Measurements from ENCODE around the gene PLCB4. TPM values are rescaled to one million over a fixed set of nuclear protein-coding genes. Genes with fewer than 3 reads are reported as not detected.

Gene PLCB4
- total RNA-seq, 1 experiment from 2014 or later, result 10.1 TPM

DNA sequence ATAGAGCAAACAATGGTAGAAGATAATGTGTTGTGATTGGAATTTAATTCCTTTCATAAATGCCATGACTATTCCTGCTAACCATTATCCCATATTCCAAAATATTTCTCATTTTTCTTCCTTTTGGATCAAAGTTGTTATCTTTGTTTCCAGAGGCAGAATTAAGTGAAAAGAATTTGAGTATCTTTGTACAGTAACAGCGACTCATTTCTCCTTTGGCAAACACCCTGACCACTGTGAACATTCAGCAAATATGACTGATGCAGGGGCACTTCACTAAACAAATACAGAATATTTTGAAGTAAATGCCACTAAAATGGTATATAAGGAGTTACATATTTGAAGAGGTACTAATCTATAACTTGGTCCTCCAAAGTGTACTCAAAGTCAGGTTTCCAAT lies 340.5 kb downstream of the PLCB4 start:
- Histone ChIP-seq H2BK15ac (ENCODE audit: low read depth, low read length) (no peak overlapping the region), H3K9ac (ENCODE audit: extremely low read depth, insufficient read length, low read length) (no peak overlapping the region), H3K23ac (ENCODE audit: insufficient read length, low read depth, low read length) (no peak overlapping the region), H2BK5ac (ENCODE audit: insufficient read length, low read length) (no peak overlapping the region), H4K91ac (ENCODE audit: insufficient read length, low read depth, low read length) (no peak overlapping the region), H3K4me1 (ENCODE audit: insufficient read depth, low read length) (no peaks in the 10 kb centered on the region), H2AFZ (ENCODE audit: low read length) (no peak overlapping the region), H2BK20ac (ENCODE audit: low read depth, low read length, poor library complexity, severe bottlenecking) (no peak overlapping the region), H3K79me2 (ENCODE audit: insufficient read depth, low read length) (no peaks in the 10 kb centered on the region), H3K14ac (ENCODE audit: insufficient read depth, low read length) (no peak overlapping the region), H2BK120ac (ENCODE audit: low read depth, low read length, poor library complexity, severe bottlenecking) (no peak overlapping the region), H3K18ac (ENCODE audit: insufficient read length, low read depth, low read length) (no peak overlapping the region), H2BK12ac (ENCODE audit: insufficient read length, low read depth, low read length) (no peak overlapping the region), H3K79me1 (ENCODE audit: insufficient read depth, low read depth, low read length, poor library complexity, severe bottlenecking) (no peaks in the 10 kb centered on the region), H3T11ph (ENCODE audit: low read length) (no peak overlapping the region), H4K8ac (replicated peaks; ENCODE audit: insufficient read length, low read depth, low read length) (no peak overlapping the region), H4K5ac (ENCODE audit: insufficient read length, low read depth, low read length) (no peak overlapping the region), H3K56ac (ENCODE audit: insufficient read length, low read depth, low read length) (no peak overlapping the region), H4K20me1 (ENCODE audit: control insufficient read depth, insufficient read depth, insufficient read length) (no peaks in the 10 kb centered on the region), H3K27ac (ENCODE audit: insufficient read length, low read depth, low read length) (no peak overlapping the region), H3K23me2 (ENCODE audit: insufficient read length, low read depth, low read length, poor library complexity, severe bottlenecking) (no peaks in the 10 kb centered on the region), H2AK5ac (ENCODE audit: insufficient read length, low read length) (no peak overlapping the region), H3K4ac (ENCODE audit: low read depth, low read length) (no peak overlapping the region), H3K9me3 (ENCODE audit: control insufficient read depth, low read depth, low read length) (no peaks in the 10 kb centered on the region), H3K4me2 (ENCODE audit: insufficient read depth, insufficient read length, low read length) (no peak overlapping the region), H3K27me3 (ENCODE audit: insufficient read depth, low read length) (no peaks in the 10 kb centered on the region)
- DNase-seq, result no peak
- H3K27ac Mint-ChIP-seq, result no peak overlapping the region
- WGBS (ENCODE audit: extremely low coverage, insufficient read length, low lambda C conversion rate), result no CpG with 5 or more reads among the region's 1 CpG
- H3K4me1 Mint-ChIP-seq, result no peaks in the 10 kb centered on the region
- H3K4me3 Mint-ChIP-seq, result no peak overlapping the region
- H3K27me3 Mint-ChIP-seq (ENCODE audit: low read depth), result no peaks in the 10 kb centered on the region
- TF ChIP-seq, protein P1, sequence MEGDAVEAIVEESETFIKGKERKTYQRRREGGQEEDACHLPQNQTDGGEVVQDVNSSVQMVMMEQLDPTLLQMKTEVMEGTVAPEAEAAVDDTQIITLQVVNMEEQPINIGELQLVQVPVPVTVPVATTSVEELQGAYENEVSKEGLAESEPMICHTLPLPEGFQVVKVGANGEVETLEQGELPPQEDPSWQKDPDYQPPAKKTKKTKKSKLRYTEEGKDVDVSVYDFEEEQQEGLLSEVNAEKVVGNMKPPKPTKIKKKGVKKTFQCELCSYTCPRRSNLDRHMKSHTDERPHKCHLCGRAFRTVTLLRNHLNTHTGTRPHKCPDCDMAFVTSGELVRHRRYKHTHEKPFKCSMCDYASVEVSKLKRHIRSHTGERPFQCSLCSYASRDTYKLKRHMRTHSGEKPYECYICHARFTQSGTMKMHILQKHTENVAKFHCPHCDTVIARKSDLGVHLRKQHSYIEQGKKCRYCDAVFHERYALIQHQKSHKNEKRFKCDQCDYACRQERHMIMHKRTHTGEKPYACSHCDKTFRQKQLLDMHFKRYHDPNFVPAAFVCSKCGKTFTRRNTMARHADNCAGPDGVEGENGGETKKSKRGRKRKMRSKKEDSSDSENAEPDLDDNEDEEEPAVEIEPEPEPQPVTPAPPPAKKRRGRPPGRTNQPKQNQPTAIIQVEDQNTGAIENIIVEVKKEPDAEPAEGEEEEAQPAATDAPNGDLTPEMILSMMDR (conservative IDR thresholded peaks at IDR 0.05), result no peak
- H3K9me3 Mint-ChIP-seq, result no peaks in the 10 kb centered on the region
- H3K36me3 Mint-ChIP-seq (ENCODE audit: insufficient read depth in 1 of 3, low read depth in 3 of 3), result peaks cover 0 to 9% (median 6%) of the 10 kb centered on the region in 3 experiments
